ENCODE data around the gene PAFAH2.

Gene PAFAH2

DNA sequence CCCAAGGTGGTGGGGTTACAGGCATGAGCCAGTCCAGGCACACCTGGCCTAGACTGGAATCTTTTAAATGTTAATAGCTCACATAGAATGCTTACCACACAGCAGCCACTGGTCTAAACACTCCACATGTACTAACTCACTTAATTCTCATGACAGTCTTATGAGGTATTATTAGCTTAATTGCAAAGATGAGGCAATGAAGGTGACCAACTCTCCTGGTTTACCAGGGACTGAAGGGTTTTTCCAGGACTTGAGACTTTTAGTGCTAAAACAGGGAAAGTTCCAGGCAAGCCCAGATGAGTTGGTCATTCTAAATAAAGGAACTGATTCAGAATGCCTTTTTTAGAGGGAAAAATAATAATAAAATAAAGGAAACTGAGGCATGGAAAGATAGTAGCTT is 84.7 kb downstream of the PAFAH2 start (continued):
- TF ChIP-seq, protein P1, sequence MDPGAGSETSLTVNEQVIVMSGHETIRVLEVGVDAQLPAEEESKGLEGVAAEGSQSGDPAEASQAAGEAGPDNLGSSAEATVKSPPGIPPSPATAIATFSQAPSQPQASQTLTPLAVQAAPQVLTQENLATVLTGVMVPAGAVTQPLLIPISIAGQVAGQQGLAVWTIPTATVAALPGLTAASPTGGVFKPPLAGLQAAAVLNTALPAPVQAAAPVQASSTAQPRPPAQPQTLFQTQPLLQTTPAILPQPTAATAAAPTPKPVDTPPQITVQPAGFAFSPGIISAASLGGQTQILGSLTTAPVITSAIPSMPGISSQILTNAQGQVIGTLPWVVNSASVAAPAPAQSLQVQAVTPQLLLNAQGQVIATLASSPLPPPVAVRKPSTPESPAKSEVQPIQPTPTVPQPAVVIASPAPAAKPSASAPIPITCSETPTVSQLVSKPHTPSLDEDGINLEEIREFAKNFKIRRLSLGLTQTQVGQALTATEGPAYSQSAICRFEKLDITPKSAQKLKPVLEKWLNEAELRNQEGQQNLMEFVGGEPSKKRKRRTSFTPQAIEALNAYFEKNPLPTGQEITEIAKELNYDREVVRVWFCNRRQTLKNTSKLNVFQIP (CRISPR knock-in tag; IDR thresholded peaks at IDR 0.05; ENCODE audit: borderline replicate concordance, low read depth), result no peak
- TF ChIP-seq ISL1 (CRISPR knock-in tag; IDR thresholded peaks at IDR 0.05), result no peak
- no peak for TF ChIP-seq ZFP30 (CRISPR knock-in tag; IDR thresholded peaks at IDR 0.05)
- no peak for TF ChIP-seq ZNF8 (CRISPR knock-in tag; IDR thresholded peaks at IDR 0.05)
- no peak for TF ChIP-seq CSDC2 (CRISPR knock-in tag; IDR thresholded peaks at IDR 0.05)
- no peak for TF ChIP-seq GLIS3 (CRISPR knock-in tag; IDR thresholded peaks at IDR 0.05)
- TF ChIP-seq ESRRG (CRISPR knock-in tag; IDR thresholded peaks at IDR 0.05), result no peak
- TF ChIP-seq TOX (CRISPR knock-in tag; IDR thresholded peaks at IDR 0.05; ENCODE audit: borderline replicate concordance), result no peak
- TF ChIP-seq, protein P2, sequence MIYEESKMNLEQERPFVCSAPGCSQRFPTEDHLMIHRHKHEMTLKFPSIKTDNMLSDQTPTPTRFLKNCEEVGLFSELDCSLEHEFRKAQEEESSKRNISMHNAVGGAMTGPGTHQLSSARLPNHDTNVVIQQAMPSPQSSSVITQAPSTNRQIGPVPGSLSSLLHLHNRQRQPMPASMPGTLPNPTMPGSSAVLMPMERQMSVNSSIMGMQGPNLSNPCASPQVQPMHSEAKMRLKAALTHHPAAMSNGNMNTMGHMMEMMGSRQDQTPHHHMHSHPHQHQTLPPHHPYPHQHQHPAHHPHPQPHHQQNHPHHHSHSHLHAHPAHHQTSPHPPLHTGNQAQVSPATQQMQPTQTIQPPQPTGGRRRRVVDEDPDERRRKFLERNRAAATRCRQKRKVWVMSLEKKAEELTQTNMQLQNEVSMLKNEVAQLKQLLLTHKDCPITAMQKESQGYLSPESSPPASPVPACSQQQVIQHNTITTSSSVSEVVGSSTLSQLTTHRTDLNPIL (CRISPR knock-in tag; IDR thresholded peaks at IDR 0.05; ENCODE audit: low read depth), result no peak

DNA sequence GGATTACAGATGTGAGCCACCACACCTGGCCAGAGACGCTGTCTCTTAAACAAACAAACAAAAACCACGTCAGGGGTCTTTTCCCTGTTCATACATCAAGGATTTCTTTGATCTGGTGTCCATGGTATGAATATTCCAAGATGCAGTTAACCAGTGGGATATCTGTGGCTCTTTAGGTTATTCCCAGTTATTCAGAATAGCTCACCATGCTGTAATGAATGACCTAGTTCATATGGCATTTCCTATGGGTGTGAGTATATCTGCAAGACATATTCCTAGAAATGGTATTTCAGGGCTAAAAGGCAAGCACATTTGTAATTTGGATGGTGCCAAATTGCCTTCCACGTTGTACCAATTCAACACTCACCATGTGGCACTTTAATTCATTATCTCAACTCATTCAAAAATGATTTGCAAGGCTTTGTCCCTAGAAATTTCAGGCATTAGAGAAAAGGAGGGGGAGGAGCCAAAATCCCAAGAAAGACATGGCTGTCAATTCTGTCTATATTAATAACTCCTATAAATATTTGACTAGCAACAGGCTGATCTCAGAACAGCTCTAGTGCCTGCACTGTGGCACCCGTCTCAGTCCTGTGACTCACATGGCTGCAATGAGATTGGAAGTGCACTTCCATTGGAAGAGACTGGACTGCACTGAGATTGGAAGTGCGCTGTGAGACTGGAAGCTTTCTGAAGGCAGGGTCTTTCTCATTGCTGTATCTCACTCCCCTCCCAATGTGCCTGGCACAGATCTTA is 85.6 kb downstream of the PAFAH2 start:
- ATAC-seq, result peak; percentile 90
- TF ChIP-seq BACH2 (CRISPR knock-in tag; IDR thresholded peaks at IDR 0.05; ENCODE audit: borderline replicate concordance), result no peak
- TF ChIP-seq, protein P1 (CRISPR knock-in tag; IDR thresholded peaks at IDR 0.05; ENCODE audit: borderline replicate concordance, low read depth), result no peak
- TF ChIP-seq ZFP3 (CRISPR knock-in tag; IDR thresholded peaks at IDR 0.05), result no peak
- no peak for TF ChIP-seq GLIS3 (CRISPR knock-in tag; IDR thresholded peaks at IDR 0.05)
- no peak for TF ChIP-seq ISL1 (CRISPR knock-in tag; IDR thresholded peaks at IDR 0.05)
- TF ChIP-seq ZC3H10 (CRISPR knock-in tag; IDR thresholded peaks at IDR 0.05), result no peak
- TF ChIP-seq PPARA (CRISPR knock-in tag; IDR thresholded peaks at IDR 0.05; ENCODE audit: borderline replicate concordance), result no peak

DNA sequence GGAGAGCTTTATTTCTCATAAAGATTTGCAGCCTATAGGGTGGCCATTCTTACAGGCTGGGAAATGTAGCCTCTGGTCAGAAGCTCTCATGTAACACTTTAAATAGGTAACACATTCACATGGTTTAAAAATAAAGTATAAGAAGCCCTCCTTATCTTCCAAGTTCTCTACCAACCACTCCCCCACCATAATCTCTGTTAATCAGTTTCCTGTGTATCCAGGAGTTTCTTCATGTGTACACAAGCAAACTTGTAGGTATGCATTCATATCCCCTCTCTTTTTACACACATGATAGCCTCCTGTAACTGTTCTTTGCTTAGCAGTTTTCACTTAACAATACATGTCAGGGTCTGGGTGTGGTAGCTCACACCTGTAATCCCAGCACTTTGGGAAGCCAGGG is 86.7 kb downstream of the PAFAH2 start:
- no peak for TF ChIP-seq BACH2 (CRISPR knock-in tag; IDR thresholded peaks at IDR 0.05; ENCODE audit: borderline replicate concordance)
- TF ChIP-seq, protein P1 (CRISPR knock-in tag; IDR thresholded peaks at IDR 0.05; ENCODE audit: borderline replicate concordance, low read depth), result no peak
- no peak for TF ChIP-seq GLIS3 (CRISPR knock-in tag; IDR thresholded peaks at IDR 0.05)
- TF ChIP-seq ZFP3 (CRISPR knock-in tag; IDR thresholded peaks at IDR 0.05), result no peak
- TF ChIP-seq ZNF565 (CRISPR knock-in tag; conservative IDR thresholded peaks at IDR 0.05; ENCODE audit: low read depth), result no peak
- TF ChIP-seq, protein P2 (CRISPR knock-in tag; IDR thresholded peaks at IDR 0.05; ENCODE audit: low read depth), result no peak
- TF ChIP-seq TOX (CRISPR knock-in tag; IDR thresholded peaks at IDR 0.05; ENCODE audit: borderline replicate concordance), result no peak
- no peak for TF ChIP-seq ZC3H10 (CRISPR knock-in tag; IDR thresholded peaks at IDR 0.05)
- TF ChIP-seq ARNTL (CRISPR knock-in tag; IDR thresholded peaks at IDR 0.05; ENCODE audit: borderline replicate concordance, low read depth), result no peak
- no peak for ATAC-seq
